Stimulated activated CD8-positive, alpha-beta memory T cell treated with anti-CD3 and anti-CD28 coated beads, Interleukin-7, amount 100 ng/mL, for 48 hours (primary cell): Measurements from ENCODE around the gene SMARCB1.
"Not testable (repeated sequence)": the region's sequence is repeated elsewhere in the genome, so short reads cannot be mapped to it uniquely, and the experiment has no call there.

Experiments used
- DNase-seq, 2 donors: peaks; one replicate each; pipeline ENCODE4 v3.0.0-alpha.2; 2020; ENCODE audit warnings: low read depth in 1 of 2; ENCODE audit errors: extremely low read depth in 1 of 2

The SMARCB1 gene

GRCh38 chr22:23841736-23842445, 55.1 kb downstream of the SMARCB1 start:
- no peak for DNase-seq

GRCh38 chr22:23842599-23842998, 55.8 kb downstream of the SMARCB1 start:
- DNase-seq, result no peak

DNA sequence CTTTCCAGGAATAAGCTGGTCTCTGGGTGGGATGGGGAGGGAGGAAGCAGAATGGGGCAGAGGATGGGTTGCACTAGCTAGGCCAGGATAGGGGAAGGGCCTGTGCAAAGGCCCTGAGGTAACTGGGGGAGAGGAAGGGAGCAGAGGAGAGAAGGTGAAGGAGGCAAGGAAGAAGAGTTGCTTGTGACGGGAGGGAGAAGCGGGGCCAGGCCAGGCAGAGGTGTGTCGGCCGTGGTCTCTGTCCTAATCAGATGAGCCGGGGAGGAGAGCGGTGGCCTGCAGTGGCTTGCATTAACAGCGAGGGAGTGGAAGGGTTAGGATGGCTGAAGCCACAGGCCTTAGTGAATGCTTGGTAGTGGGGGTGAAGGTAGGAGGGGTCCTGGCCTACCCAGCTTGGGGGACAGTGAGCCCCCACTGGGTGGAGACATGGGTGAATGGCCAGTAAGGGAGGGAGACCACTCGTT, 58.0 kb downstream of the SMARCB1 start:
- DNase-seq, result no peak

GRCh38 chr22:23845265-23846080, 58.7 kb downstream of the SMARCB1 start:
- DNase-seq, result no peak

DNA sequence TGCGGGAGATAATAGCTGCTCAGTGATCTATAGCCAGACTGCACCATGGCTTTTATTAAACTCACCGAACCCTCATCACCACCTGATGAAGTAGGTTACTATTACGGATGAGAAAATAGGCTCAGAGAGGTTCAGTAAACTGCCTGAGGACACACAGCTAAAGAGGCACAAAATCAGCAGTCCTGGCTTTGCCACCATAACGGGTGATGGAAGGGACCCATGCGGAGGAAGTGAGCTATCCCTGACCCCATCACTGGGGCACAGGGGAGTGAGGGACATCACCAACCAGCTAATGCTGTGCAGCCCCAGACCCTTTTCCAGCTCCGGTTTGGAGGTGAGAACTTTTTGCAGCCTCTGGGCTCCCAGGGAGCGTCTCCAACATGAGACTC, 59.3 kb downstream of the SMARCB1 start:
- no peak for DNase-seq

- DNase-seq, result no peak
Observed at GRCh38 chr22:23847310-23847920, 60.6 kb downstream of the SMARCB1 start.

- no peak for DNase-seq
Observed at GRCh38 chr22:23847991-23848864, 61.5 kb downstream of the SMARCB1 start.

DNA sequence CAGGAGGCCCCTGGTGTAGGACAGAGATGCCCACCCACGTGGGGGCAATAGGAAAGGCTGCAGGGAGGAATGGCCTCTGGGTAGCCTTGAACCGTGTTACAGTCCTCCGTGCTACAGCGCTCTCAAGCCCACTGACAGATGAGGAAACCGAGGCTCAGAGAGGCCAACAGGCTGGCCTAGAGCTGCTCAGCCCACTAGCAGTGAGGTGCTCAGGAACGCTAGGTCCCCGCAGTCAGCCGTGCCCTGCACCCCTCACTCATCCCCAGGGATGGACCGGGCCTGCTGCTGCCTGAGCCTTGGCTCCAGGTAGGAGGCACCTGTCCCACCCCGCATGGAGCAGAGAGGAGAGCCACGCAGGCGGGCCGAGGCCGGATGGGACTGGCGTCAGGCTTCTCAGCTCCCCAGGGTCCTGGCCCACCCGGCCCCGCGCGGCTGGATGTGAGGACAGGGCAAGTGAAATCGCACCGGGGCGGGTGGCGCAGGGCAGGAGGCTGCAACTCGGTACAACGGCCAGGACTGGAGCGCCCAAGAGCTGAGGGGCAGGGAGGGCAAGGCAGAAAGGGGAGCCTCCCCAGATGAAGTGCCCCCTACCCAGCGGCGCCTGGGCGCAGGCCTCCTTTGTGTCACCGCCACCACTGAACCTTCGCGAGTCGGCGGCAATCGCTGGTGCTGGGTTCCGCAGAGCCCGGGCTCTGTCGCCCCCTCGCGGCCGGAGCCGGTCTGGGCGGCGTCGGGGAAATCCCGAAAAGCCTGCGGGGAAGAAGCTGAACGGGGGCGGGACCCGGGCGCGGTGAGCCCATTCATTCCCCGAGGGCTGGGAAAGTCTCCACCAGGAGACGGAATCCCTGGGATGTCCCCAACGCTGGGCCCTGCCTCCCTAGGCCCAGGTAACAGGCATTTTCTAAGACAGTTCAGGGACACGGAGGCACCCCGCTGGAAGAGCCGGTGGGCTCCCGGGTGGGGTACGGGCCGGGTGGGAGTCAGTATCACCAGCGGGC, 62.5 kb downstream of the SMARCB1 start:
- DNase-seq, result peak; percentile 56 to 73

GRCh38 chr22:23850136-23850611, 63.4 kb downstream of the SMARCB1 start:
- DNase-seq, result no peak

DNA sequence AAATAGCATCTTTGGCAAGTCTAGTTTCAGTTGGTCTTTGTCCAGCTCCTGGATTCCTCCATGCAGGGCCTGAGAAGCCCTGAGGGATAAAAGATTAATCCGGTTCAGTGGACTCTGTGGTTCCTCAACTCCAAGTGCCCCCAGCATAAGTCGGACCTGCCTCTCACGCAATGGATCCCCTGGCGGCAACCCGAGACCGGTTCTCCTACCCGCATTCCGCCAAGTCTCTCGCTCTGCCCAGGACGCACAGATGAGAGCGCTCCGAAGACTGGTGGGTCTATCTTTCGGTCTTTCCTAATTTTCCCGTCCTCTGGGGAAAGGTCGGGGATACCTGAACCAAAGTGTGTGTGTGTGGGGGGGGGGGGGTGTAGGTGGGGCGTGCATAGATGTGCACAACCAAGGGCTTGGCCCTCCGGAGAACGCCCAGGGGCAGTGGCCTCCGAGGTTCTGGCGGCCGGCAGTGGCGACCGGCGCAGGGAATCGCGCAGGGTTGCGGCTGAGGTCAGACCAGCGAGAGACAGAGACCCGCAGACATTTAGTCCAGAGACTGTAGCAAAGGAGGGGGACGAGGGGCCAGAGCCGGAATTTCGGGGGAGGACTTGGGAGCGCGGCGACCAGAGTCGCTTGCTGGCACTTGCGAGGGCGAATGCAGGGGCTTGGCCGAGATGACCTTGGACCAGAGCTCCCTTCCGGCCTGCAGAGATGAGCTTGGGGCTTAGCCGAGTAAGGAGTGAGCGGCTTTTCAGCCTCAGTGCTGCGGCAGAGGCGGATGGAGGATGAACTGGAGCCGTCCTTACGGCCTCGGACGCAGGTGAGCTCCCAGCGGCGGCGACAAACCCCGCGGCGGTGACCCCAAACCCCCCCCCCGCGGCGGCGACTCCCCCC, 70.2 kb downstream of the SMARCB1 start:
- no peak for DNase-seq

GRCh38 chr22:23857606-23858483, 71.1 kb downstream of the SMARCB1 start, which contains the start of gene SLC2A11:
SLC2A11 (plus strand) TSS chr22:23857875; CDS start chr22:23858000, 125 bp downstream.
- DNase-seq, result peak; percentile 86 to 95

GRCh38 chr22:23858484-23858815, 71.7 kb downstream of the SMARCB1 start:
- DNase-seq, result no peak

DNA sequence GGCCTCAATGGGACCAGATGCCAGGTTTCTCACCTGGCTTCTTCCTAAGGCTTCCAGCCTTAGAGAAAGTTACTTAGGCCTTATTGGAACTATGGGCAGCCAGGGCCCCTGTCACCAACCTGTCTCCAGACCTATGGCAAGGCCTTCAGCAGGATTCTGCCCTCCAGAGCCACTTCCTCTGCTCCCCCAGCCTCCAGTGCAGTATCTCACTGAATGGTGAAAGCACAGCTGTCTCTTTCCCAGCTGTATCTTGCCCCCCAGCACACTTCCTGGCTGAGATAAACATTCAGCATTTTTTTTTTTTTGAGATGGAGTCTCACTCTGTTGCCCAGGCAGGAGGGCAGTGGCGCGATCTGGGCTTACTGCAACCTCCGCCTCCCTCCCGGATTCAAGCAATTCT, 72.4 kb downstream of the SMARCB1 start:
- DNase-seq, result no peak

DNA sequence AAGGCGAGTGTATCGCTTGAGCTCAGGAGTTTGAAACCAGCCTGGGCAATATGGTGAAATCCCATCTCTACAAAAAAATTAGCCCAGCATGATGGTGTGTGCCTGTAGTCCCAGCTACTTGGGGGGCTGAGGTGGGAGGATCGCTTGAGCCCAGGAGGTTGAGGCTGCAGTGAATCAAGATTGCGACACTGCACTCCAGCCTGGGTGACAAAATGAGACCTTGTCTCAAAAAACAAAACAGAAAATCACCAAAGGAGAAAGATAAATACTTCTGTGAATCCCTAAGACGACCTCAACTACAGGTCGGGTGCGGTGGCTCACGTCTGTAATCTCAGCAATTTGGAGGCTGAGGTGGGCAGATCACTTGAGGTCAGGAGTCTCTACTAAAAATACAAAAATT, 73.4 kb downstream of the SMARCB1 start:
- not testable (repeated sequence) for DNase-seq

GRCh38 chr22:23862103-23862502, 75.3 kb downstream of the SMARCB1 start:
- peak in 1 of 2 donors; percentile 43 for DNase-seq

GRCh38 chr22:23864499-23865154, 77.9 kb downstream of the SMARCB1 start:
- DNase-seq, result not testable (repeated sequence)

GRCh38 chr22:23868580-23868979, 81.8 kb downstream of the SMARCB1 start:
- no peak for DNase-seq
